Chondrocyte (in vitro differentiated cells): ENCODE data around the gene ZP3. TPM values are rescaled to one million over a fixed set of nuclear protein-coding genes. Genes with fewer than 3 reads are reported as not detected.
A peak's percentile ranks its signal among the peaks of the same experiment; 100 is the strongest.
"Not testable (repeated sequence)": the region's sequence is repeated elsewhere in the genome, so short reads cannot be mapped to it uniquely, and the experiment has no call there.

Experiments used
- DNase-seq: peaks from one replicate; pipeline ENCODE4 v3.0.0; 2021; ENCODE audit warnings: mixed read lengths, low spot score
- H3K27ac Mint-ChIP-seq: one replicate; pipeline ENCODE4 v1.8.0; 2021; ENCODE audit warnings: mild to moderate bottlenecking, moderate library complexity, mixed read lengths; ENCODE audit not compliant: unreplicated experiment
- H3K27me3 Mint-ChIP-seq: 2 replicates; pipeline ENCODE4 v1.8.0; 2021; ENCODE audit warnings: low read depth, mixed read lengths
- H3K36me3 Mint-ChIP-seq: 2 replicates; pipeline ENCODE4 v1.8.0; 2021; ENCODE audit warnings: low read depth, mixed read lengths
- H3K4me1 Mint-ChIP-seq: 2 replicates; pipeline ENCODE4 v1.8.0; 2021; ENCODE audit warnings: low read depth, mild to moderate bottlenecking, mixed read lengths
- H3K4me3 Mint-ChIP-seq: one replicate; pipeline ENCODE4 v1.8.0; 2021; ENCODE audit warnings: mild to moderate bottlenecking, moderate library complexity, mixed read lengths; ENCODE audit not compliant: unreplicated experiment
- H3K9me3 Mint-ChIP-seq: 2 replicates; pipeline ENCODE4 v1.8.0; 2021; ENCODE audit warnings: low read depth, mixed read lengths
- total RNA-seq: library from RNA; stranded (reverse); gene quantifications from 3 replicates; pipeline ENCODE4 v1.2.1, GENCODE V29; 2021

The ZP3 gene
- total RNA-seq, 1 donor from 2014 or later: not detected

- not testable (repeated sequence) for H3K9me3 Mint-ChIP-seq, H3K4me3 Mint-ChIP-seq
Measured at GRCh38 chr7:76441792-76442191, 17.0 kb downstream of the ZP3 start.

GRCh38 chr7:76442664-76443446 is 18.1 kb downstream of the ZP3 start:
- H3K9me3 Mint-ChIP-seq, H3K4me3 Mint-ChIP-seq, H3K27ac Mint-ChIP-seq, H3K27me3 Mint-ChIP-seq, H3K36me3 Mint-ChIP-seq, DNase-seq, H3K4me1 Mint-ChIP-seq: not testable (repeated sequence)

More at GRCh38 chr7:76441792-76442191, 17.0 kb downstream of the ZP3 start:
- not testable (repeated sequence) for H3K27ac Mint-ChIP-seq, H3K4me1 Mint-ChIP-seq, DNase-seq, H3K36me3 Mint-ChIP-seq, H3K27me3 Mint-ChIP-seq

- not testable (repeated sequence) for H3K4me1 Mint-ChIP-seq
Measured at GRCh38 chr7:76443846-76444245, 19.1 kb downstream of the ZP3 start.

GRCh38 chr7:76445577-76446008 is 20.8 kb downstream of the ZP3 start:
- not testable (repeated sequence) for DNase-seq, H3K36me3 Mint-ChIP-seq, H3K4me1 Mint-ChIP-seq, H3K9me3 Mint-ChIP-seq, H3K4me3 Mint-ChIP-seq, H3K27me3 Mint-ChIP-seq
- H3K27ac Mint-ChIP-seq: peak overlapping the region; percentile 81

More at GRCh38 chr7:76443846-76444245, 19.1 kb downstream of the ZP3 start:
- not testable (repeated sequence) for H3K36me3 Mint-ChIP-seq, H3K27me3 Mint-ChIP-seq, H3K4me3 Mint-ChIP-seq, DNase-seq, H3K27ac Mint-ChIP-seq, H3K9me3 Mint-ChIP-seq

GRCh38 chr7:76457017-76457416 is 32.3 kb downstream of the ZP3 start:
- not testable (repeated sequence) for DNase-seq, H3K4me1 Mint-ChIP-seq, H3K27me3 Mint-ChIP-seq, H3K36me3 Mint-ChIP-seq, H3K9me3 Mint-ChIP-seq, H3K27ac Mint-ChIP-seq, H3K4me3 Mint-ChIP-seq

- not testable (repeated sequence) for DNase-seq, H3K4me1 Mint-ChIP-seq, H3K27ac Mint-ChIP-seq, H3K4me3 Mint-ChIP-seq, H3K9me3 Mint-ChIP-seq, H3K27me3 Mint-ChIP-seq, H3K36me3 Mint-ChIP-seq
Measured at GRCh38 chr7:76458504-76458903, 33.8 kb downstream of the ZP3 start.

GRCh38 chr7:76460767-76461166 is 36.0 kb downstream of the ZP3 start:
- not testable (repeated sequence) for H3K36me3 Mint-ChIP-seq, H3K27me3 Mint-ChIP-seq, DNase-seq, H3K9me3 Mint-ChIP-seq, H3K4me3 Mint-ChIP-seq, H3K27ac Mint-ChIP-seq, H3K4me1 Mint-ChIP-seq

- not testable (repeated sequence) for H3K4me1 Mint-ChIP-seq, H3K27ac Mint-ChIP-seq, H3K9me3 Mint-ChIP-seq, H3K27me3 Mint-ChIP-seq, H3K36me3 Mint-ChIP-seq, DNase-seq
- H3K4me3 Mint-ChIP-seq: peak within 1 kb of the TSS; percentile 35
Measured at GRCh38 chr7:76461464-76462101, 36.8 kb downstream of the ZP3 start, which contains the start of gene DTX2. DTX2 (plus strand) TSS chr7:76461709; CDS start chr7:76480510, 18,801 bp downstream.

GRCh38 chr7:76462271-76462882 is 37.6 kb downstream of the ZP3 start:
- H3K36me3 Mint-ChIP-seq, H3K4me1 Mint-ChIP-seq, H3K27ac Mint-ChIP-seq, H3K4me3 Mint-ChIP-seq, H3K27me3 Mint-ChIP-seq, DNase-seq, H3K9me3 Mint-ChIP-seq: not testable (repeated sequence)

- not testable (repeated sequence) for H3K36me3 Mint-ChIP-seq, H3K4me1 Mint-ChIP-seq, H3K9me3 Mint-ChIP-seq, H3K27me3 Mint-ChIP-seq, H3K4me3 Mint-ChIP-seq, DNase-seq, H3K27ac Mint-ChIP-seq
Measured at GRCh38 chr7:76464959-76465358, 40.2 kb downstream of the ZP3 start.

GRCh38 chr7:76465950-76466349 is 41.2 kb downstream of the ZP3 start:
- H3K36me3 Mint-ChIP-seq, H3K4me1 Mint-ChIP-seq, H3K27me3 Mint-ChIP-seq, H3K27ac Mint-ChIP-seq, H3K9me3 Mint-ChIP-seq, DNase-seq, H3K4me3 Mint-ChIP-seq: not testable (repeated sequence)

- not testable (repeated sequence) for H3K4me3 Mint-ChIP-seq, DNase-seq, H3K9me3 Mint-ChIP-seq, H3K27me3 Mint-ChIP-seq, H3K27ac Mint-ChIP-seq, H3K36me3 Mint-ChIP-seq, H3K4me1 Mint-ChIP-seq
Measured at GRCh38 chr7:76467743-76468404, 43.1 kb downstream of the ZP3 start.
